Stimulated activated CD8-positive, alpha-beta memory T cell treated with anti-CD3 and anti-CD28 coated beads, Interleukin-7, amount 100 ng/mL, for 4 hours (primary cell): ENCODE data around the gene TTC39B.
"Not testable (repeated sequence)": the region's sequence is repeated elsewhere in the genome, so short reads cannot be mapped to it uniquely, and the experiment has no call there.

ENCODE experiments used
- DNase-seq, 2 donors: peaks; one replicate each; pipeline ENCODE4 v3.0.0-alpha.2; 2020; ENCODE audit warnings: low read depth in 2 of 2

The TTC39B gene

GRCh38 chr9:15268317-15268716, 38.7 kb downstream of the TTC39B start:
- DNase-seq, result no peak

GRCh38 chr9:15264918-15265317, 42.1 kb downstream of the TTC39B start:
- no peak for DNase-seq

- no peak for DNase-seq
Measured at GRCh38 chr9:15262581-15262980, 44.4 kb downstream of the TTC39B start.

- DNase-seq, result no peak
Measured at GRCh38 chr9:15256426-15256825, 50.6 kb downstream of the TTC39B start.

GRCh38 chr9:15253786-15254185, 53.2 kb downstream of the TTC39B start:
- DNase-seq, result no peak

- DNase-seq, result no peak
Measured at GRCh38 chr9:15253197-15253596, 53.8 kb downstream of the TTC39B start.

- no peak for DNase-seq
Measured at GRCh38 chr9:15249981-15250380, 57.0 kb downstream of the TTC39B start.

GRCh38 chr9:15249042-15249818, 57.8 kb downstream of the TTC39B start:
- no peak for DNase-seq

- no peak for DNase-seq
Measured at GRCh38 chr9:15248621-15249020, 58.4 kb downstream of the TTC39B start.

- no peak for DNase-seq
Measured at GRCh38 chr9:15248081-15248480, 58.9 kb downstream of the TTC39B start.

GRCh38 chr9:15246708-15247107, 60.3 kb downstream of the TTC39B start:
- no peak for DNase-seq

- no peak for DNase-seq
Measured at GRCh38 chr9:15246243-15246642, 60.8 kb downstream of the TTC39B start.

GRCh38 chr9:15244001-15244441, 63.0 kb downstream of the TTC39B start:
- no peak for DNase-seq

- no peak for DNase-seq
Measured at GRCh38 chr9:15243081-15243480, 63.9 kb downstream of the TTC39B start.

- DNase-seq, result no peak
Measured at GRCh38 chr9:15240927-15241326, 66.1 kb downstream of the TTC39B start.

GRCh38 chr9:15239816-15240215, 67.2 kb downstream of the TTC39B start:
- DNase-seq, result no peak

- DNase-seq, result no peak
Measured at GRCh38 chr9:15238646-15239045, 68.4 kb downstream of the TTC39B start.

GRCh38 chr9:15235658-15236057, 71.4 kb downstream of the TTC39B start:
- DNase-seq, result no peak

- not testable (repeated sequence) for DNase-seq
Measured at GRCh38 chr9:15233941-15234490, 73.0 kb downstream of the TTC39B start.

GRCh38 chr9:15232706-15233280, 74.2 kb downstream of the TTC39B start:
- DNase-seq, result not testable (repeated sequence)

- no peak for DNase-seq
Measured at GRCh38 chr9:15231788-15232635, 75.0 kb downstream of the TTC39B start.

GRCh38 chr9:15229409-15229808, 77.6 kb downstream of the TTC39B start:
- DNase-seq, result no peak
